GM21737 (cell line): Measurements from ENCODE around the gene RUBCNL.

Experiments used
- ATAC-seq: cut with Tn5 transposase; IDR thresholded peaks from one replicate; pipeline ENCODE4 v1.9.1; 2021; ENCODE audit warnings: mild to moderate bottlenecking, moderate library complexity; ENCODE audit not compliant: unreplicated experiment

Gene RUBCNL

GRCh38 chr13:46313432-46314257 lies 73.4 kb downstream of the RUBCNL start:
- ATAC-seq: no peak

GRCh38 chr13:46313024-46313423 lies 74.0 kb downstream of the RUBCNL start:
- ATAC-seq: no peak

- ATAC-seq: no peak
These were observed 75.8 kb downstream of the RUBCNL start for GRCh38 chr13:46311217-46311616.

DNA sequence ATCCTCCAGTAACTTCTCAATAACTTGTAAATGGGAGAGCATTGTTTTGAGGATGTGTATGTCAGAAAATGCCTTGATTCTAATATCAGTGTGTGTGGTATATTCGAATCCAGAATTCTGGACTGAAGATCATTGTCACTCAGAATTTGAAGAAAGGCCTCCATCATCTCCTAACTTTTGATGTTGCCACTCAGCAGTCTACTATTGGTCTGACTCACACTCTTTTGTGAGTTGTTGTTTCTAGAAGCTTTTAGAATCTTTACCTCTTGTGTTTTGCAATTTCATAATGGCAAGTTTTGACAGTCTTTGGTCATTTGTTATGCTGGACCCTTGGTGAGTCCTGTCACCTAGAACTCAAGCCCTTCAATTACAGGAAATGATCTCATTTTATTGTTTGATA lies 77.0 kb downstream of the RUBCNL start:
- no peak for ATAC-seq

DNA sequence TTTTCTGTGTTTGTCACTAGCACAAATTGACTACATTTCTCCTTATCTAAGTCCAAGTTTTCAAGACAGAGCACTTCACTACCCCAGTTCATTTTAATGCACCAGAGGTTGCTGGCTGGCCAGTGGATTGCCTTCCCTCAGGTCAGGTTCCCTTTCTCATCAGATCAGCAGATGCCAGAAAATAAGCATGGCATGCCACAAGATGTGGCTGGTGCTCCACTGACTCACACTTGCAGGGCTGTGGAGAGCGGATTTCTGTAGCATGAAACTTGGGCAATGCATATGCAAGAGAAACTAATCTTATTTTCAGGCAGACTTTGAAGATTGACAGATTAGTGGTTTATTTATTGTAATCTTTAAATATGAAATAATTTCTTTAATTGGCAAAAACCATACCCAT lies 79.5 kb downstream of the RUBCNL start:
- no peak for ATAC-seq

- no peak for ATAC-seq
These were observed 82.5 kb downstream of the RUBCNL start for GRCh38 chr13:46304546-46304945.

DNA sequence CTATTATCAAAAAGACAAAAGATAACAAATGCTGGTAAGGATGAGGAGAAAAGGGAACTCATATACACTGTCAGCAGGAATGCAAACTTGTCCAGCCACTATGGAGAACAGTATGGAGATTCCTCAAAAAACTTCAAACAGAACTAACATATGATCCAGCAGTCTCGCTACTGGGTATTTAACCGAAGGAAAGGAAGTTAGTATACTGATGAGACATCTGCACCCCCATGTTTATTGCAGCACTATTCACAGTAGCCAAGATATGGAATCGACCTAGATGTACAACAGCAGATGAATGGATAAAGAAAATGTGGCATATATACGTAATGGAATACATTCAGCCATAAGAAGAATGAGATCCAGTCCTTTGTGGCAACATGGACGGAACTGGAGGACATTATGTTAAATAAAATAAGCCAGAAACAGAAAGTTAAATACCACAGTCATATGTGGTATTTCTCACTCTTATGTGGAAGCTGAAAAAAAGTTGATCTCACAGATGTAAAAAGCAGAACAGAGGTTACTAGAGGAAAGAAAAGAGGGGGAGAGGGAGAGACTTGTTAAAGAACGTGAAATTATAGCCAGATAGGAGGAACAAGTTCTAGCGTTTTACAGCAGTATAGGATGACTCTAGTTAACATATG lies 83.2 kb downstream of the RUBCNL start:
- ATAC-seq: no peak

DNA sequence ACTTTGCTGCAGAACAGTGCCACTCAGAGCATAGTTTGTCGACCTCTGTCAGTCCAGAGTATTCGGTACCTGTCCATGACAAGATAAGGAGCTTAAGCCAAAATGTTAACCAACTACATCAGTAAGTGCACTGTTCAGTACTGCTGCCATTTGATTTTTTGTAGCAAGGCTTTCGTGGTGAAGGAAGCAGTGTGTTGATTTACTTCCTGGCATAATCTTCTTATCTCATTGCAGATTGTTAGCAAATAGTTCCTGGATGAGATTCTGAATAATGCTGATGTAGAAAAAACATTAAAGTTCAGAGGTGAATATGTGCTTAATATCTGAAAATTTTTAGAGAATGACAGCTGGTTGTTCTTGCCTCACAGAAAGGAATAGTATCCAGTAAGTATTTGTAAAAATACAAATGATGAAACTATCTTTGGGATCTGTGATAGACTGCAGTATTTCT lies 89.7 kb downstream of the RUBCNL start:
- no peak for ATAC-seq

DNA sequence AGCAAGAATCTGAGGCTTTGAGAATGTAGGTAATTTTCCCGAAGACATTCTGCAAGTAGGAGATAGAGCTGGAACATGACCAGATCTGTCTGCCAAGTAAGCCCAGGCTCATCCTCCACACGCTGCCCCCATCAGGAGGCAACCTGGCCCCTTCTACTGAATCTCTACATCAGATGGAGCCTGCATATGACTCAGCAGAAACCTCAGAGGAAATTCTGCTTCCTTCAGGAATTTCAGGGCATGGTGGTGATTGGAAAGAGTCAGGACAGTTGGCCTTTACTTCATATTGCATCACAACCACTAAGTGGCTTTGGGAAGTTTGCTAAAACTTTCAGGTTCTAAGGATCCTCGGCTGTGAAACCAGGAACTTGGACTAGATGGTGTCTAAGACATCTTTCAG lies 90.1 kb downstream of the RUBCNL start:
- no peak for ATAC-seq

DNA sequence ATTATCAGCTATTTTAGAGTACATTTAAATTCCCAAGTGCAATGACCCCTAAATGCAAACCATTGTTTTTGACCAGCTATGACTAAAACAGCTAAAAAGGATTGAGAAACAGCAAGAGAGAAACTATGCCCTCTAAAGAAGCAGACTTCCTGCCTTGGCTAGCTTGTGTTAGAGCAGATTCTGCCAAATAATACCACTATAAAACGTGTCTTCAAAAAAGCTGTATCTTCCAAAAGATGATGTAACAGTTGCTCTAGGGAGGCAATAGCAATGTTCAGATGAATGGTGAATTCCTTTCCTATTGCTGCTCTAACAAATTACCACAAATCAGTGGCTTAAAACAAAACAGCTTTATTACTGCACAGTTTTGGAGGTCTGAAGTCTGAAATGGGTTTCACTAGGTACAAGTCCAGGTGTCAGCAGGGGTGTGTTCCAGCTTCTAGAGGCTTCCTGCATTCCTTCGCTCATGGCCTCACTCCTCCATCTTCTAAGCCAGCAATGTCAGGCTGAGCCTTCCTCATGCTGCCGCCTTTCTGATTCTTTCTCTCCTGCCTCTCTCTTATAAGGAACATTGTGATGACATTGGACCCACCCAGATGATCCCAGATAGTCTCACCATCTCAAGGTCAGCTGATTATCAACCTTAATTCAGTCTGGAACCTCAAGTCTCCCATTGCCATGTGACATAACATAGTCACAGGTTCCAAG lies 90.8 kb downstream of the RUBCNL start:
- no peak for ATAC-seq

GRCh38 chr13:46295491-46296114 lies 91.4 kb downstream of the RUBCNL start:
- ATAC-seq: no peak

DNA sequence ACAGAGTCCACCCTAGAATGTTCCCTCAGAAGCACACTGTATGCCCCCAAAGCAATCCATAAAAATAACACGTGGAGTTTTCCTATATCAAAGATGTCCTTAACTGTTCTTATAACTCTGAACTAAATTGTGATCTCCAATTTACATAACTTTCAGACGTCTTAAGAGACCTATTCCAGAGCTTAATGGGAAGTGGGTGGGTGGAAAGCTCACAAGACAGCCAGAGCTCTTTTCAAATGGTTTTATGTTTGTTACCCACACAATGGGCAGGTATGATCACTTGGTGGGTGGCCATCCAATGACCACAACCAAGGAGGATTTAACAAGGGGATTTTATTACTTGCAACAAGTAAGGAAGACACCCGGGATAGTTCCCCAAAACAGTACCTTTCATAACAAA lies 93.6 kb downstream of the RUBCNL start:
- no peak for ATAC-seq
